Upper lobe of right lung (tissue), 1 donor: ENCODE measurements around the gene ZMYM2. TPM values are rescaled to one million over a fixed set of nuclear protein-coding genes. Genes with fewer than 3 reads are reported as not detected.

Source experiments
- ATAC-seq: fragments of 200-7000 bp; cut with Tn5 transposase; one replicate; pipeline ENCODE4 v1.9.1; 2020; ENCODE audit warnings: mild to moderate bottlenecking, moderate library complexity
- DNase-seq: peaks from one replicate; pipeline ENCODE4 v3.0.0-alpha.2; 2020
- H3K27ac ChIP-seq: fragments of 200-600 bp; one replicate; pipeline ENCODE4 v1.8.0; 2022
- H3K27me3 ChIP-seq: fragments of 200-600 bp; one replicate; pipeline ENCODE4 v1.8.0; 2022; ENCODE audit warnings: mild to moderate bottlenecking
- H3K36me3 ChIP-seq: fragments of 200-600 bp; one replicate; pipeline ENCODE4 v1.8.0; 2022
- H3K4me1 ChIP-seq: fragments of 200-600 bp; one replicate; pipeline ENCODE4 v1.8.0; 2022
- H3K4me3 ChIP-seq: fragments of 200-600 bp; one replicate; pipeline ENCODE4 v1.8.0; 2022; ENCODE audit warnings: mild to moderate bottlenecking
- H3K9me3 ChIP-seq: fragments of 200-600 bp; one replicate; pipeline ENCODE4 v1.8.0; 2022
- intact Hi-C: fragments of 100-400 bp; cut with DNase I; formaldehyde crosslinking; loops from one replicate; pipeline ENCODE4 v1.11.0; 2022
- total RNA-seq: library from RNA; stranded (reverse); fragmentation: NEBNext Ultra II Directional; extraction: Animal tissue kit (Norgen Biotek cat#: 25700); gene quantifications from one replicate; pipeline ENCODE4 v1.2.1, GENCODE V29; 2021
- TF ChIP-seq, protein P1 (sequence below): fragments of 200-600 bp; IDR thresholded peaks from one replicate; pipeline ENCODE4 v1.8.0; 2022; ENCODE audit warnings: antibody characterized with exemption
- donor health status: DM: no; HTN: yes; CAD: no; lungs with severe emphysema.

ZMYM2 gene
- total RNA-seq, 1 donor from 2014 or later = 64.3 TPM

DNA sequence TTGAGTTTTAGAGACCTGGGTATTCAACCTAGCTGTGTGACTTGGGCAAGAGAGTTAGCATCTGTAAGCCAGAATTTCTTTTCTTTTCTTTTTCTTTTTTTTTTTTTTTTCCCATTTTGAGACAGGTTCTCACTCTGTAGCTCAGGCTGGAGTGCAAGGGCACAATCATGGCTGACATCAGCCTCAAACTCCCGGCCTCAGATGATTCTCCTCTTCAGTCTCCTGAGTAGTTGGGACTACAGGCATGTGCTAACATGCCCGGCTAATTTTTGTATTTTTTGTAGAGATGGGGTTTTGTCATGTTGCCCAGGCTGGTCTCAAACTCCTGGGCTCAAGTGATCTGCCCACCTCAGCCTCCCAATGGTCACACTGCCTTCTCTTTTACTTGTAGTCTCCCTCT is 33.0 kb downstream of the ZMYM2 start:
- H3K9me3 ChIP-seq = no peaks in the 10 kb centered on the region
- peaks cover 4% of the 10 kb centered on the region for H3K4me1 ChIP-seq
- intact Hi-C loops = no loop called here
- ATAC-seq = no peak
- no peaks in the 10 kb centered on the region for H3K27me3 ChIP-seq
- no peak overlapping the region for H3K4me3 ChIP-seq
- peaks cover 46% of the 10 kb centered on the region for H3K36me3 ChIP-seq
- no peak for DNase-seq
- H3K27ac ChIP-seq = no peak overlapping the region
- TF ChIP-seq, protein P1, sequence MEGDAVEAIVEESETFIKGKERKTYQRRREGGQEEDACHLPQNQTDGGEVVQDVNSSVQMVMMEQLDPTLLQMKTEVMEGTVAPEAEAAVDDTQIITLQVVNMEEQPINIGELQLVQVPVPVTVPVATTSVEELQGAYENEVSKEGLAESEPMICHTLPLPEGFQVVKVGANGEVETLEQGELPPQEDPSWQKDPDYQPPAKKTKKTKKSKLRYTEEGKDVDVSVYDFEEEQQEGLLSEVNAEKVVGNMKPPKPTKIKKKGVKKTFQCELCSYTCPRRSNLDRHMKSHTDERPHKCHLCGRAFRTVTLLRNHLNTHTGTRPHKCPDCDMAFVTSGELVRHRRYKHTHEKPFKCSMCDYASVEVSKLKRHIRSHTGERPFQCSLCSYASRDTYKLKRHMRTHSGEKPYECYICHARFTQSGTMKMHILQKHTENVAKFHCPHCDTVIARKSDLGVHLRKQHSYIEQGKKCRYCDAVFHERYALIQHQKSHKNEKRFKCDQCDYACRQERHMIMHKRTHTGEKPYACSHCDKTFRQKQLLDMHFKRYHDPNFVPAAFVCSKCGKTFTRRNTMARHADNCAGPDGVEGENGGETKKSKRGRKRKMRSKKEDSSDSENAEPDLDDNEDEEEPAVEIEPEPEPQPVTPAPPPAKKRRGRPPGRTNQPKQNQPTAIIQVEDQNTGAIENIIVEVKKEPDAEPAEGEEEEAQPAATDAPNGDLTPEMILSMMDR = no peak

GRCh38 chr13:19993024-19993423 is 34.5 kb downstream of the ZMYM2 start:
- H3K27me3 ChIP-seq = no peaks in the 10 kb centered on the region
- no peaks in the 10 kb centered on the region for H3K9me3 ChIP-seq
- no peak overlapping the region for H3K4me3 ChIP-seq
- H3K4me1 ChIP-seq = peaks cover 8% of the 10 kb centered on the region
- intact Hi-C loops = no loop called here
- H3K27ac ChIP-seq = no peak overlapping the region
- ATAC-seq (no peak), DNase-seq (no peak)
- peaks cover 51% of the 10 kb centered on the region for H3K36me3 ChIP-seq
- TF ChIP-seq, protein P1 = no peak

DNA sequence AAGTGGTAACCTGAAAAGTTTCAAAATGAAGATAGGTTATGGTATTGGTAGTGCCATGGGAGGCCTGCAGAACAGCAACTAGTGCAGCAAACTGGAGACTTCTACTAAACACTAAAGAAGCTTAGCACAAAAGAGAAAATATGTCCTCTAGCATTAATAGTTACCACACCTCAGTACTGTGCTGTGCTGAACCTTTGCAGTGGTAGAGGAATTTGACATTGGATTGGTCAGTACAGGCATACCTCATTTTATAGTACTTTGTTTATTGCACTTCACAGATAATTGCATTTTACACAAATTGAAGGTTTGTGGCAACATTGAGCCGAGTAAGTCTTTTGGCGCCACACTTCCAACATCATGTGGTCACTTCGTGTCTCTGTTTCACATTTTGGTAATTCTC is 40.4 kb downstream of the ZMYM2 start:
- no peaks in the 10 kb centered on the region for H3K27me3 ChIP-seq
- no peak for DNase-seq
- no peak for ATAC-seq
- TF ChIP-seq, protein P1 = no peak
- no peak overlapping the region for H3K27ac ChIP-seq
- no peaks in the 10 kb centered on the region for H3K9me3 ChIP-seq
- H3K4me3 ChIP-seq = no peak overlapping the region
- peaks cover 40% of the 10 kb centered on the region for H3K36me3 ChIP-seq
- intact Hi-C loops = no loop called here
- H3K4me1 ChIP-seq = peaks cover 10% of the 10 kb centered on the region

DNA sequence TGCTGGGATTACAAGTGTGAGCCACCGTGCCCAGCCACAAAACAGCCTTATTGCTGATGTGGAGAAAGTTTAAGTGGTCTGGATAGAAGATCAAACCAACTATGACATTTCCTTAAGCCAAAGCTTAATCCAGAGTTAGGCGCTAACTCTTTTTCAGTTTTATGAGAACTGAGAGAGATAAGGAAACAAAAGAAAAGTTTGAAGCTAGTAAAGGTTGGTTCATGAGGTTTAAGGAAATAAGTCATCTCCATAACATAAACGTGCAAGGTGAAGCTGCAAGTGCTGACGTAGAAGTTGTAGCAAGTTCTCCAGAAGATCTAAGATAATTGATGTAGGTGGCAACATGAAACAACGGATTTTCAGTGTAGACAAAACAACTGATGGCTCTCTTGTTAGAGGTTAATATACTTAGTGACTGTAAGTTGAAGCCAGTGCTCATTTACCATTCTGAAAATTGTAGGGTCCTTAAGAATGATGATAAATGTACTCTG is 41.6 kb downstream of the ZMYM2 start:
- no peaks in the 10 kb centered on the region for H3K27me3 ChIP-seq
- no peak for DNase-seq
- H3K36me3 ChIP-seq = peaks cover 40% of the 10 kb centered on the region
- H3K27ac ChIP-seq = no peak overlapping the region
- intact Hi-C loops = no loop called here
- TF ChIP-seq, protein P1 = no peak
- ATAC-seq = no peak
- H3K4me1 ChIP-seq = peaks cover 10% of the 10 kb centered on the region
- H3K9me3 ChIP-seq = no peaks in the 10 kb centered on the region
- H3K4me3 ChIP-seq = no peak overlapping the region

DNA sequence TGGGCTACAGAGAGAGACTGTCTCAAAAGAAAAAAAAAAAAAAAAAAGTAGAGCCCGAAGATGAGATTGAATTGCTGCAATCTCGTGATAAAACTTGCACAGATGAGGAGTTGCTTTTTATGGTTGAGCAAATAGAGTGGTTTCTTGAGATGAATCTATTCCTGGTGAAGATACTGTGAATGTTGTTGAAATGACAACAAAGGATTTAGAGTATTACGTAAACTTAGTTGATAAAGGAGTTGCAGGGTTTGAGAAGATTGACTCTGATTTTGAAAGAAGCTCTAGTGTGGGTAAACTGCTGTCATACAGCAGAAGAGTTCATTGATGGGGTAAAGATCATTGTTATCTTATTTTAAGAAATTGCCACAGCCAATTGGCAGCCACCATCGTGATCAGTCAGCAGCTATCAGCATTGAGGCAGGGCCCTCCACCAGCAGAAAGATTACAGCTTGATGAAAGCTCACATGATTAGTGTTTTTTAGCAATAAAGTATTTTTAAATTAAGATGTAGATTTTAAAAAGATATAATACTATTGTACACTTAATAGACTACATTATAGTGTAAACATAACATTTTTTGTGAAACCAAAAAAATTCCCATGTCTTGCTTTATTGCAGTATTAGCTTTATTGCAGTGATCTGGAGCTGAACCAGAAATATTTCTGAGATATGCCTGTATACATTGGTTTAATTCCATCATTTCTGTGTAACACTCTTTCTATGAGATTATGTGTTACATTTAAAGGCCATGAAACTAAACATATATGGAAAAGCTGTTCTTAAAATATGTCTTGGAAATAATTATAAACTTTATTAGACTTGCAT is 43.1 kb downstream of the ZMYM2 start:
- DNase-seq = no peak
- no peak overlapping the region for H3K27ac ChIP-seq
- intact Hi-C loops = no loop called here

More for the DNA sequence above, 43.1 kb downstream of the ZMYM2 start:
- Histone ChIP-seq H3K27me3 (no peaks in the 10 kb centered on the region), H3K4me1 (peaks cover 9% of the 10 kb centered on the region), H3K9me3 (no peaks in the 10 kb centered on the region), H3K36me3 (peaks cover 45% of the 10 kb centered on the region), H3K4me3 (no peak overlapping the region)
- TF ChIP-seq, protein P1 = no peak
- ATAC-seq = no peak
